Measurements from ENCODE around the gene DSCAML1. TPM values are rescaled to one million over a fixed set of nuclear protein-coding genes. Genes with fewer than 3 reads are reported as not detected.

Gene DSCAML1
- total and polyA plus RNA-seq, 2 of the 8 experiments (the other 6 are each of a cell fraction or from before 2014, with no cell fraction given), result 0.19 to 0.24 TPM

- H3K4me2 ChIP-seq (ENCODE audit: insufficient read depth in 1 of 2, low read depth in 2 of 2, low read length in 2 of 2), result no peak overlapping the region
- POLR2A ChIA-PET (ENCODE audit: partially characterized antibody), result no interaction called here
- H2AK5ac ChIP-seq (ENCODE audit: low read depth, low read length), result no peak overlapping the region
- no peak overlapping the region for H4K5ac ChIP-seq (ENCODE audit: insufficient read length, low read depth, low read length)
- no peak overlapping the region for H2AFZ ChIP-seq (ENCODE audit: low read length)
- no peak overlapping the region for H2BK15ac ChIP-seq (ENCODE audit: low read length)
- H3K14ac ChIP-seq (ENCODE audit: insufficient read length), result no peak overlapping the region
- no peak overlapping the region for H3K27ac ChIP-seq (ENCODE audit: low read depth, low read length)
- TF ChIP-seq KDM1A (IDR thresholded peaks at IDR 0.05; ENCODE audit: borderline replicate concordance, low read length) (no peak), CHD2 (IDR thresholded peaks at IDR 0.05; ENCODE audit: low read length) (no peak), CBX8 (IDR thresholded peaks at IDR 0.05; ENCODE audit: borderline replicate concordance, low read depth, low read length) (no peak)
- no peaks in the 10 kb centered on the region for H3K36me3 ChIP-seq (ENCODE audit: control insufficient read depth in 2 of 4, insufficient read depth in 4 of 4, low read length in 3 of 4)
- H3K79me1 ChIP-seq (ENCODE audit: low read depth, low read length), result no peaks in the 10 kb centered on the region
- no peak overlapping the region for H2BK120ac ChIP-seq (replicated peaks; ENCODE audit: low read depth, low read length)
- peaks cover 3 to 16% (median 11%) of the 10 kb centered on the region in 4 experiments for H3K4me1 ChIP-seq (replicated peaks in 1 of 4; ENCODE audit: control insufficient read depth in 3 of 4, insufficient read depth in 4 of 4, low read length in 3 of 4)
- H4K91ac ChIP-seq (replicated peaks; ENCODE audit: insufficient read length, low read length), result no peak overlapping the region
- no peak overlapping the region for H3K56ac ChIP-seq (replicated peaks; ENCODE audit: insufficient read length, low read depth, low read length)
- H3K9me3 ChIP-seq (ENCODE audit: insufficient read depth in 2 of 2, low read depth in 1 of 2, low read length in 1 of 2), result no peaks in the 10 kb centered on the region
- H2BK20ac ChIP-seq (ENCODE audit: low read length), result no peak overlapping the region
- no peak overlapping the region for H3K23ac ChIP-seq (ENCODE audit: insufficient read length)
- CTCF ChIA-PET (ENCODE audit: partially characterized antibody), result interaction anchor here (0.7 to 3.2 kb wide), 13 partner anchors 8 to 319 kb away, joined by 3 to 12 read pairs (median 7); no protein-coding TSS in a partner anchor
- H3K4me3 ChIP-seq (ENCODE audit: extremely low read depth in 1 of 4, insufficient read depth in 2 of 4, low read depth in 3 of 4, low read length in 4 of 4), result no peak overlapping the region
- no peaks in the 10 kb centered on the region; the same call in 1 of the 2 replicates for H3K23me2 ChIP-seq (ENCODE audit: low read depth, low read length)
- H2BK12ac ChIP-seq (ENCODE audit: low read depth, low read length), result no peak overlapping the region
- H3K4ac ChIP-seq (replicated peaks; ENCODE audit: insufficient read length, low read depth, low read length), result no peak overlapping the region
- FAIRE-seq (no peak), DNase-seq (ENCODE audit: low read depth in 1 of 2, low spot score in 2 of 2) (no peak)
- H3K27me3 ChIP-seq (replicated peaks in 1 of 4; ENCODE audit: control insufficient read depth in 3 of 4, extremely low read depth in 1 of 4, insufficient read depth in 3 of 4, low read length in 3 of 4), result peaks cover 0 to 3% (median under 1%) of the 10 kb centered on the region in 4 experiments; a peak in 3 of 7 replicates
- no peak overlapping the region for H4K8ac ChIP-seq (ENCODE audit: extremely low read depth, insufficient read depth, low read length)
- WGBS, 2 experiments (ENCODE audit: extremely low coverage in 1 of 2, insufficient coverage in 1 of 2, insufficient read length in 1 of 2, insufficient replicate concordance in 2 of 2, low coverage in 1 of 2, low lambda C conversion rate in 2 of 2, missing lambda C conversion rate in 1 of 2), result 81% methylated on average over 6 of the region's 6 CpGs; no CpG with 5 or more reads in 1 of the 2 experiments
- H3K18ac ChIP-seq (ENCODE audit: extremely low read depth, low read length), result no peak overlapping the region
- no peak overlapping the region for H2BK5ac ChIP-seq (ENCODE audit: low read depth, low read length)
- no peaks in the 10 kb centered on the region for H4K20me1 ChIP-seq (replicated peaks in 1 of 2; ENCODE audit: control insufficient read depth in 1 of 2, insufficient read depth in 2 of 2, low read length in 2 of 2)
- no peaks in the 10 kb centered on the region for H3K79me2 ChIP-seq (ENCODE audit: control insufficient read depth in 1 of 2, insufficient read depth in 2 of 2, low read length in 2 of 2)
- H3K9ac ChIP-seq (replicated peaks in 1 of 4; ENCODE audit: extremely low read depth in 1 of 4, low read depth in 3 of 4, low read length in 3 of 4), result no peak overlapping the region
These were observed 298.2 kb downstream of the DSCAML1 start for GRCh38 chr11:117498791-117499190.

Data from H1 (cell line).